Astrocyte (in vitro differentiated cells and primary cell): ENCODE results near the gene CEMP1. TPM values are rescaled to one million over a fixed set of nuclear protein-coding genes. Genes with fewer than 3 reads are reported as not detected.

ENCODE experiments used
- DNase-seq: peaks from one replicate; pipeline ENCODE4 v3.0.0-alpha.2; 2010; ENCODE audit warnings: low read depth
- FAIRE-seq: peaks from 2 replicates; lab custom pipeline; 2011; peaks lifted over from hg19 to GRCh38; lab: Jason Lieb, UNC
- H2AFZ ChIP-seq: 2 replicates; pipeline ENCODE4 v1.6.0; 2012; ENCODE audit warnings: low read depth, low read length, inconsistent platforms
- H3K27ac ChIP-seq: 2 replicates; pipeline ENCODE4 v1.5.1; 2011; ENCODE audit warnings: low read depth, low read length, inconsistent platforms
- H3K27me3 ChIP-seq: 2 replicates; pipeline ENCODE4 v1.6.0; 2011; ENCODE audit warnings: low read length, inconsistent platforms; ENCODE audit not compliant: insufficient read depth
- H3K36me3 ChIP-seq: 2 replicates; pipeline ENCODE4 v1.5.1; 2011; ENCODE audit warnings: low read length, inconsistent platforms; ENCODE audit not compliant: insufficient read depth
- H3K4me1 ChIP-seq: 2 replicates; pipeline ENCODE4 v1.5.1; 2011; ENCODE audit warnings: low read length, inconsistent platforms; ENCODE audit not compliant: insufficient read depth
- H3K4me2 ChIP-seq: 2 replicates; pipeline ENCODE4 v1.6.0; 2012; ENCODE audit warnings: low read length, inconsistent platforms
- H3K4me3 ChIP-seq: 2 replicates; pipeline ENCODE4 v1.5.1; 2011; ENCODE audit warnings: low read depth, mild to moderate bottlenecking, low read length, inconsistent platforms; ENCODE audit not compliant: insufficient read depth
- H3K79me2 ChIP-seq: 2 replicates; pipeline ENCODE4 v1.6.0; 2012; ENCODE audit warnings: mild to moderate bottlenecking, low read length, inconsistent platforms; ENCODE audit not compliant: insufficient read depth
- H3K9ac ChIP-seq: 2 replicates; pipeline ENCODE4 v1.6.0; 2012; ENCODE audit warnings: mild to moderate bottlenecking, low read length, inconsistent platforms
- H3K9me3 ChIP-seq: 2 replicates; pipeline ENCODE4 v1.5.1; 2012; ENCODE audit warnings: low read depth, mild to moderate bottlenecking, low read length, inconsistent platforms; ENCODE audit not compliant: insufficient read depth
- H4K20me1 ChIP-seq: 2 replicates; pipeline ENCODE4 v1.6.0; 2012; ENCODE audit warnings: low read length, inconsistent platforms; ENCODE audit not compliant: insufficient read depth
- H3K27ac Mint-ChIP-seq: one replicate; pipeline ENCODE4 v1.8.0; 2021; ENCODE audit warnings: mild to moderate bottlenecking, mixed read lengths; ENCODE audit not compliant: unreplicated experiment
- H3K27me3 Mint-ChIP-seq: one replicate; pipeline ENCODE4 v1.8.0; 2021; ENCODE audit warnings: low read depth, mixed read lengths; ENCODE audit not compliant: unreplicated experiment
- H3K36me3 Mint-ChIP-seq: one replicate; pipeline ENCODE4 v1.8.0; 2021; ENCODE audit warnings: low read depth, mixed read lengths; ENCODE audit not compliant: unreplicated experiment
- H3K4me1 Mint-ChIP-seq: one replicate; pipeline ENCODE4 v1.8.0; 2021; ENCODE audit warnings: low read depth, mixed read lengths; ENCODE audit not compliant: unreplicated experiment
- H3K4me3 Mint-ChIP-seq: one replicate; pipeline ENCODE4 v1.8.0; 2021; ENCODE audit warnings: mild to moderate bottlenecking, moderate library complexity, mixed read lengths; ENCODE audit not compliant: unreplicated experiment
- H3K9me3 Mint-ChIP-seq: one replicate; pipeline ENCODE4 v1.8.0; 2021; ENCODE audit warnings: mild to moderate bottlenecking, mixed read lengths; ENCODE audit not compliant: unreplicated experiment
- CTCF ChIP-seq: IDR thresholded peaks from 2 replicates; pipeline ENCODE4 v1.5.1; 2011; ENCODE audit warnings: low read depth, mild to moderate bottlenecking, inconsistent platforms, low read length, moderate library complexity; ENCODE audit not compliant: insufficient read depth
- EZH2 ChIP-seq: IDR thresholded peaks from 2 replicates; pipeline ENCODE4 v1.6.1; 2012; ENCODE audit warnings: mild to moderate bottlenecking, low read length, inconsistent platforms; ENCODE audit not compliant: insufficient read depth
- total RNA-seq: library from RNA; stranded (reverse); gene quantifications from 2 replicates; pipeline ENCODE4 v1.2.1, GENCODE V29; 2021

The CEMP1 gene
- total RNA-seq, 1 donor from 2014 or later = not detected

GRCh38 chr16:2493605-2494004, 37.6 kb downstream of the CEMP1 start:
- H3K9me3 Mint-ChIP-seq = no peaks in the 10 kb centered on the region
- peaks cover 19% of the 10 kb centered on the region for H4K20me1 ChIP-seq
- no peaks in the 10 kb centered on the region for H3K9me3 ChIP-seq
- H3K27ac Mint-ChIP-seq = no peak overlapping the region
- DNase-seq (no peak), FAIRE-seq (no peak)
- no peak for TF ChIP-seq CTCF
- TF ChIP-seq EZH2 = no peak
- H3K9ac ChIP-seq = no peak overlapping the region
- no peaks in the 10 kb centered on the region for H3K79me2 ChIP-seq
- no peaks in the 10 kb centered on the region for H3K36me3 ChIP-seq
- H3K4me2 ChIP-seq = no peak overlapping the region
- H3K4me1 ChIP-seq = no peaks in the 10 kb centered on the region
- no peak overlapping the region for H3K4me3 ChIP-seq
- H3K27me3 ChIP-seq = no peaks in the 10 kb centered on the region
- H3K27me3 Mint-ChIP-seq = peaks cover 3% of the 10 kb centered on the region
- H3K36me3 Mint-ChIP-seq = peaks cover 6% of the 10 kb centered on the region
- H3K27ac ChIP-seq = no peak overlapping the region
- H3K4me1 Mint-ChIP-seq = no peaks in the 10 kb centered on the region
- H3K4me3 Mint-ChIP-seq = no peak overlapping the region
- no peak overlapping the region for H2AFZ ChIP-seq

- FAIRE-seq (no peak), DNase-seq (no peak)
- no peaks in the 10 kb centered on the region for H3K79me2 ChIP-seq
Measured at GRCh38 chr16:2492292-2492691, 38.9 kb downstream of the CEMP1 start.

GRCh38 chr16:2490190-2491105, 40.8 kb downstream of the CEMP1 start:
- Histone ChIP-seq H3K9ac (no peak overlapping the region), H2AFZ (no peak overlapping the region), H3K36me3 (no peaks in the 10 kb centered on the region), H3K4me1 (peaks cover 8% of the 10 kb centered on the region), H3K27ac (no peak overlapping the region), H3K4me2 (no peak overlapping the region), H3K27me3 (no peaks in the 10 kb centered on the region), H3K79me2 (no peaks in the 10 kb centered on the region), H3K4me3 (no peak overlapping the region), H3K9me3 (no peaks in the 10 kb centered on the region), H4K20me1 (peaks cover 41% of the 10 kb centered on the region)
- H3K36me3 Mint-ChIP-seq = peaks cover 9% of the 10 kb centered on the region
- H3K27me3 Mint-ChIP-seq = peaks cover 3% of the 10 kb centered on the region
- H3K9me3 Mint-ChIP-seq = no peaks in the 10 kb centered on the region
- TF ChIP-seq EZH2 = no peak
- TF ChIP-seq CTCF = no peak
- H3K4me1 Mint-ChIP-seq = peaks cover 4% of the 10 kb centered on the region
- H3K4me3 Mint-ChIP-seq = no peak overlapping the region
- no peak overlapping the region for H3K27ac Mint-ChIP-seq
- no peak for DNase-seq
- FAIRE-seq = no peak

More at GRCh38 chr16:2492292-2492691, 38.9 kb downstream of the CEMP1 start:
- H4K20me1 ChIP-seq = peaks cover 28% of the 10 kb centered on the region
- H3K9ac ChIP-seq = no peak overlapping the region
- H3K4me1 Mint-ChIP-seq = peaks cover 2% of the 10 kb centered on the region
- no peak overlapping the region for H2AFZ ChIP-seq
- H3K27me3 ChIP-seq = no peaks in the 10 kb centered on the region
- no peak overlapping the region for H3K4me2 ChIP-seq
- no peaks in the 10 kb centered on the region for H3K9me3 Mint-ChIP-seq
- H3K4me1 ChIP-seq = peaks cover 2% of the 10 kb centered on the region
- H3K36me3 ChIP-seq = no peaks in the 10 kb centered on the region
- no peak overlapping the region for H3K27ac Mint-ChIP-seq
- TF ChIP-seq EZH2 = no peak
- H3K27me3 Mint-ChIP-seq = peaks cover 3% of the 10 kb centered on the region
- no peak overlapping the region for H3K4me3 ChIP-seq
- no peaks in the 10 kb centered on the region for H3K9me3 ChIP-seq
- H3K4me3 Mint-ChIP-seq = no peak overlapping the region
- H3K27ac ChIP-seq = no peak overlapping the region
- peaks cover 6% of the 10 kb centered on the region for H3K36me3 Mint-ChIP-seq
